ENCODE results near the gene FBXL19. TPM values are rescaled to one million over a fixed set of nuclear protein-coding genes. Genes with fewer than 3 reads are reported as not detected.

Gene FBXL19
- total and polyA plus RNA-seq, 2 donors (not counting 1 experiment from before 2014, with no cell fraction given): 3.1 to 14.5 TPM

GRCh38 chr16:30972872-30973271 lies 49.5 kb downstream of the FBXL19 start:
- H3K4me3 ChIP-seq (replicated peaks in 1 of 4; ENCODE audit: control extremely low read depth in 1 of 4, insufficient read depth in 1 of 4, low read depth in 3 of 4, low read length in 4 of 4): no peak overlapping the region
- peaks cover 29% of the 10 kb centered on the region for H3K36me3 ChIP-seq (ENCODE audit: control insufficient read depth, insufficient read depth, low read length)
- H2AFZ ChIP-seq (ENCODE audit: low read length): no peak overlapping the region
- H3K9me3 ChIP-seq (ENCODE audit: control insufficient read depth, insufficient read depth, low read depth, low read length): no peaks in the 10 kb centered on the region
- no peaks in the 10 kb centered on the region for H4K20me1 ChIP-seq (ENCODE audit: control insufficient read depth, extremely low read depth, insufficient read depth, low read length)
- no peak overlapping the region for H3K27ac ChIP-seq (ENCODE audit: insufficient read depth, low read length)
- TF ChIP-seq CTCF (conservative IDR thresholded peaks at IDR 0.05 in 1 of 2, IDR thresholded peaks at IDR 0.05 in 1 of 2; ENCODE audit: low read depth in 1 of 2, low read length in 2 of 2) (peak in 1 of 2 donors; percentile 28), EZH2 (IDR thresholded peaks at IDR 0.05; ENCODE audit: low read length, missing control alignments) (no peak)
- H3K4me1 ChIP-seq (ENCODE audit: control insufficient read depth, extremely low read depth, insufficient read depth, low read length): no peaks in the 10 kb centered on the region
- H3K79me2 ChIP-seq (ENCODE audit: control insufficient read depth, insufficient read depth, low read length): no peaks in the 10 kb centered on the region
- H3K9ac ChIP-seq (ENCODE audit: insufficient read depth, low read length): no peak overlapping the region
- DNase-seq (ENCODE audit: low read depth in 2 of 2): peak in 1 of 2 donors; percentile 12
- H3K4me2 ChIP-seq (ENCODE audit: extremely low read depth, insufficient read depth, low read length): no peak overlapping the region
- H3K27me3 ChIP-seq (ENCODE audit: control insufficient read depth, insufficient read depth, low read length): no peaks in the 10 kb centered on the region

GRCh38 chr16:30974348-30974747 lies 51.0 kb downstream of the FBXL19 start:
- DNase-seq (ENCODE audit: low read depth in 2 of 2): no peak
- TF ChIP-seq CTCF (conservative IDR thresholded peaks at IDR 0.05 in 1 of 2, IDR thresholded peaks at IDR 0.05 in 1 of 2; ENCODE audit: low read depth in 1 of 2, low read length in 2 of 2) (no peak), EZH2 (IDR thresholded peaks at IDR 0.05; ENCODE audit: low read length, missing control alignments) (no peak)
- no peak overlapping the region for H3K9ac ChIP-seq (ENCODE audit: insufficient read depth, low read length)
- no peak overlapping the region for H3K4me2 ChIP-seq (ENCODE audit: extremely low read depth, insufficient read depth, low read length)
- no peaks in the 10 kb centered on the region for H3K79me2 ChIP-seq (ENCODE audit: control insufficient read depth, insufficient read depth, low read length)
- no peaks in the 10 kb centered on the region for H3K4me1 ChIP-seq (ENCODE audit: control insufficient read depth, extremely low read depth, insufficient read depth, low read length)
- no peaks in the 10 kb centered on the region for H3K27me3 ChIP-seq (ENCODE audit: control insufficient read depth, insufficient read depth, low read length)
- H3K27ac ChIP-seq (ENCODE audit: insufficient read depth, low read length): no peak overlapping the region
- H4K20me1 ChIP-seq (ENCODE audit: control insufficient read depth, extremely low read depth, insufficient read depth, low read length): no peaks in the 10 kb centered on the region
- no peak overlapping the region for H3K4me3 ChIP-seq (replicated peaks in 1 of 4; ENCODE audit: control extremely low read depth in 1 of 4, insufficient read depth in 1 of 4, low read depth in 3 of 4, low read length in 4 of 4)
- peaks cover 26% of the 10 kb centered on the region for H3K36me3 ChIP-seq (ENCODE audit: control insufficient read depth, insufficient read depth, low read length)
- no peak overlapping the region for H2AFZ ChIP-seq (ENCODE audit: low read length)
- H3K9me3 ChIP-seq (ENCODE audit: control insufficient read depth, insufficient read depth, low read depth, low read length): no peaks in the 10 kb centered on the region

GRCh38 chr16:30976486-30976885 lies 53.1 kb downstream of the FBXL19 start:
- Histone ChIP-seq H3K9me3 (ENCODE audit: control insufficient read depth, insufficient read depth, low read depth, low read length) (no peaks in the 10 kb centered on the region), H3K4me1 (ENCODE audit: control insufficient read depth, extremely low read depth, insufficient read depth, low read length) (no peaks in the 10 kb centered on the region), H3K27me3 (ENCODE audit: control insufficient read depth, insufficient read depth, low read length) (no peaks in the 10 kb centered on the region), H3K4me2 (ENCODE audit: extremely low read depth, insufficient read depth, low read length) (no peak overlapping the region), H3K9ac (ENCODE audit: insufficient read depth, low read length) (no peak overlapping the region), H3K79me2 (ENCODE audit: control insufficient read depth, insufficient read depth, low read length) (no peaks in the 10 kb centered on the region), H2AFZ (ENCODE audit: low read length) (no peak overlapping the region), H3K4me3 (replicated peaks in 1 of 4; ENCODE audit: control extremely low read depth in 1 of 4, insufficient read depth in 1 of 4, low read depth in 3 of 4, low read length in 4 of 4) (no peak overlapping the region), H3K36me3 (ENCODE audit: control insufficient read depth, insufficient read depth, low read length) (peaks cover 27% of the 10 kb centered on the region), H3K27ac (ENCODE audit: insufficient read depth, low read length) (no peak overlapping the region), H4K20me1 (ENCODE audit: control insufficient read depth, extremely low read depth, insufficient read depth, low read length) (no peaks in the 10 kb centered on the region)
- DNase-seq (ENCODE audit: low read depth in 2 of 2): no peak
- no peak for TF ChIP-seq CTCF (conservative IDR thresholded peaks at IDR 0.05 in 1 of 2, IDR thresholded peaks at IDR 0.05 in 1 of 2; ENCODE audit: low read depth in 1 of 2, low read length in 2 of 2)

Data from fibroblast of lung (primary cell).